WI38 (cell line): ENCODE results near the gene KRTAP5-1.

Source experiments
- H3K4me3 ChIP-seq: 2 replicates; pipeline ENCODE4 v1.5.1; 2011; ENCODE audit warnings: low read depth, mild to moderate bottlenecking, control low read depth, low read length
- CTCF ChIP-seq: IDR thresholded peaks from 2 replicates; pipeline ENCODE4 v1.5.1; 2012; ENCODE audit warnings: low read depth, mild to moderate bottlenecking, control low read depth, low read length

Gene KRTAP5-1

GRCh38 chr11:1628506-1629325 lies 43.6 kb upstream of the KRTAP5-1 start:
- TF ChIP-seq CTCF, result peak; percentile 87
- no peak overlapping the region for H3K4me3 ChIP-seq

- TF ChIP-seq CTCF, result no peak
Measured at GRCh38 chr11:1625541-1625940, 40.5 kb upstream of the KRTAP5-1 start.

GRCh38 chr11:1624621-1625020 lies 39.5 kb upstream of the KRTAP5-1 start:
- no peak overlapping the region for H3K4me3 ChIP-seq
- no peak for TF ChIP-seq CTCF

More at GRCh38 chr11:1625541-1625940, 40.5 kb upstream of the KRTAP5-1 start:
- H3K4me3 ChIP-seq, result no peak overlapping the region

GRCh38 chr11:1623716-1624115 lies 38.6 kb upstream of the KRTAP5-1 start:
- TF ChIP-seq CTCF, result no peak
- H3K4me3 ChIP-seq, result no peak overlapping the region

GRCh38 chr11:1622086-1622485 lies 37.0 kb upstream of the KRTAP5-1 start, which contains the start of gene KRTAP5-4:
KRTAP5-4 (minus strand) TSS chr11:1622138; CDS start chr11:1622093, 45 bp downstream.
- no peak for TF ChIP-seq CTCF
- H3K4me3 ChIP-seq, result no peak within 1 kb of the TSS

- no peak overlapping the region for H3K4me3 ChIP-seq
- TF ChIP-seq CTCF, result no peak
Measured at GRCh38 chr11:1619449-1619848, 34.4 kb upstream of the KRTAP5-1 start.

- H3K4me3 ChIP-seq, result no peak overlapping the region
- TF ChIP-seq CTCF, result no peak
Measured at GRCh38 chr11:1618231-1618630, 33.1 kb upstream of the KRTAP5-1 start.
